ENCODE data around the gene ODF4.
"Not testable (repeated sequence)": the region's sequence is repeated elsewhere in the genome, so short reads cannot be mapped to it uniquely, and the experiment has no call there.

Gene ODF4

DNA sequence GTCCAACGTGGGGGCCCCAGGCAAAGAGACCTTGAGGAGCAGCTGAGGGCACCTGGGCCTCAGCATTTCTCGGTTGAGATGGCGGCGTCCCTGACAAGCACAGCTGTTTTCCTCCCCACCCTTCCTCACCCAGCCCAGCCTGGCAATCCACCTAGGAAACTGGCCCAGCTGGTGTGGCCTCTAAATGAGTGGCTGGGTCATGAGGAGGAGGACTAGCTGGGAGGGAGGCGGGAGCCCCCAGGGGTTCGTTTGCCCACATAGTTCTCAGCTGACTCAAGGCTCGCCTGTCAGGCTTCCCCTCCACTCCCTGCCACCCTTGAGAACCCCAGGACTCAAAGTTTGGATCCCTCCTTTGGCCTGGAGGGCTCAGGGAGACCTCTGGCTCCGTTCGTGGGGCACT, 52.1 kb downstream of the ODF4 start:
- H3K4me3 ChIP-seq (ENCODE audit: control insufficient read depth, low read depth, low read length) = no peak overlapping the region
- no peak for TF ChIP-seq CTCF (IDR thresholded peaks at IDR 0.05; ENCODE audit: control insufficient read depth, insufficient read depth, low read depth, low read length, missing control alignments)
- no peak for DNase-seq (ENCODE audit: low read depth)

DNA sequence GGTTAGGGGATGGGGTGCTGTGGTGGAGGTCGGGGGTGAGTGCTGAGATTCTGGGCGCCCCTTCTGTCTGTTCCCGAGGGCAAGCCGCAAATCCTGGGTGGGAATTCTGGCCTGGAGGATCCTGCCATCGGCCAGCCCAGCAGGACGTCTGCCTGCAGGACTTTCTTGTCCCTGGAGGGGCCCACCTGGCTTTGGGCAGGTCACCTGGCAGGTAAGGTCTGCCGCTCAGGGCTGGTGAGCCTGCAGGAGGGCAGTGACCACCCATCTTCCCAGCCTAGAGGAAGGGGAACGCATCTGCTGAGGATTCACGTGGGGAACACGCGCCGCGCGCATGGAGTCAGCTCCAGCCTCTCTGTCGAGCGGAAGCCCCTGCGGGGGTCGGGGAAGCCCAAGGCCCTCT, 52.6 kb downstream of the ODF4 start:
- no peak overlapping the region for H3K4me3 ChIP-seq (ENCODE audit: control insufficient read depth, low read depth, low read length)
- DNase-seq (ENCODE audit: low read depth) = no peak
- no peak for TF ChIP-seq CTCF (IDR thresholded peaks at IDR 0.05; ENCODE audit: control insufficient read depth, insufficient read depth, low read depth, low read length, missing control alignments)

DNA sequence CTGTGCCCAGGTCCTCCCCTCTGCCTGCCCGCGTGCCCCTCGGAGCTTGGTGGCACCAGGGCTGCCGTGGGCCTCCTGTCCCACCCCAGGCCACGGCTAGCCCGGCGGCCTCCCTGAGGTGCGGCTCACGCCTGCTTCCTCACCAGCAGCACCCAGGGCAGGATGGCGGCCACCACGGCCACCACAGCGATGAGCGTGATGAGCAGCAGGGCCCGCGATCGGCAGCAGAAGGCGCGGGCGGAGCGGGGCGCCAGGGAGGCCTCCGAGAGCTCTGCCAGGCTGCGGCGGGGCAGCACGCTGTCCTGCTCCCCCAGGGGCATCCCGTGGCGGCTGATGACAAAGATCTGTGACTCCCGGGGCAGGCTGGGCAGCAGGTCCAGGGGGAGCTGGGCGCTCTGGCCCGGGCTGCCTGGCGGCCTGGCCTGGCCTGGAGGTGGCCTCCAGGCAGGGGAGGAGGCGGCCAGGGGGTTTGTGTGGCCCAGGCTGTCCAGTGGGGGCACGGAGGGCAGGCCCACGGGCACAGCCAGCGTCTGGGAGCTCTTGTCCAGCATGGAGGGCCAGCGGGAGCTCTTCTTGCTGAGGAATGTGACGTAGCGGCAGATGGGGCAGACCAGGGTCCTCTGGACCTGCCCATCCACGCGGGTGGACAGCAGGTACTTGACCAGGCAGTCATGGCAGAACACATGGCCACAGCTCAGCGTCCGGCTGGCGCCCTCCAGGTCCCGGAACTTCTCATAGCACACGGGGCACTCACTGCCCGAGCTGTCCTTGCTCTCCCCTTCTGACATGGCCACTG, 53.2 kb downstream of the ODF4 start:
- no peak for TF ChIP-seq CTCF (IDR thresholded peaks at IDR 0.05; ENCODE audit: control insufficient read depth, insufficient read depth, low read depth, low read length, missing control alignments)
- DNase-seq (ENCODE audit: low read depth) = no peak
- H3K4me3 ChIP-seq (ENCODE audit: control insufficient read depth, low read depth, low read length) = no peak overlapping the region

DNA sequence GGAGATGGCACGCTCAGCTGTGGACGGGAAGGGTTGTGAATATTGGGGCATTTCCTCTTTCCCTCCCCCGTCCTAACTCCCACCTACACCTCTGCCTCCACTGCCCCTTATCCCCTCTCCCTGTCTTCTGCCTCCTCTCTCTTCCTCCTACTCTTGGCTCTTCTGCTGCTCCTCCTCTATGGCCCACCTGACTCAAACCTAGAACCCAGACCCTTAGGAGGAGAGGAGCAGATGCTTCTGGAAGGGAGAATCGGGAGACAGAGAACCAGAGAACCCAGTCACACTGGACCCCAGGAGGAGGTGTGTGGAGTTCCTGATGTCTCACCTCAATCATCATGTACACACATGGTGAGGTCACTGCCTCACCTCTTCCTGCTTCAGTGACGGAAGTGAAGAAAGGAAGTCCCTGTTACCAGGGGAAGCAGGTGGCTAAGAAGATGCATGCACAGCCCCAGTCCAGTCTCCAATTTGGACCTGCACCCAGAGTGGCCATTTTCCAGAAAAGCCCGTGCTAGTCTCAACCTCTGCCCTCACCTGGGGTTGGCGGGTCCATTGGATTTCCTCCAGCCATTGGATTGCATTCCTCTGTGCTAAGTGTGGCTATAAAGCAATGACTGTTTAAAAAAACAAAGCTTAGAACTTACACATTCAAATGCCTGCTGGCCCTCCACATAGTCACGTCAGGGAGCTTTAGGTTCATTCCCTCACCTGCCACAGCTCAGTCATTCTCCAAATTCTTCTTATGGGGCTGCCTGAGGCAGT, 54.0 kb downstream of the ODF4 start:
- H3K4me3 ChIP-seq (ENCODE audit: control insufficient read depth, low read depth, low read length) = no peak overlapping the region
- no peak for TF ChIP-seq CTCF (IDR thresholded peaks at IDR 0.05; ENCODE audit: control insufficient read depth, insufficient read depth, low read depth, low read length, missing control alignments)
- DNase-seq (ENCODE audit: low read depth) = no peak

GRCh38 chr17:8394497-8394896, 54.9 kb downstream of the ODF4 start:
- DNase-seq (ENCODE audit: low read depth); H3K4me3 ChIP-seq (ENCODE audit: control insufficient read depth, low read depth, low read length): not testable (repeated sequence)

Data from AG09309 (cell line).